K562 (cell line): ENCODE results near the gene AFAP1. TPM values are rescaled to one million over a fixed set of nuclear protein-coding genes. Genes with fewer than 3 reads are reported as not detected.

Source experiments
- ATAC-seq: fragments of 200-7000 bp; cut with Tn5 transposase; 3 replicates; pipeline ENCODE4 v1.9.1; 2020; ENCODE audit warnings: moderate library complexity
- BruUV-seq: library from RNA; stranded (reverse); fragments of 400-500 nt; replicated peaks from 2 replicates; lab custom pipeline; 2021; lab: Mats Ljungman, UMichigan
- CTCF ChIA-PET: fragments of 300-600 bp; formaldehyde crosslinking; extraction: SDS; loops from one replicate; lab custom pipeline; 2021; ENCODE audit warnings: low intra/inter-chr PET ratio; lab: Yijun Ruan, JAX
- POLR2A ChIA-PET: fragments of 300-600, 350-650 bp; sonication (Branson Sonifier 250); formaldehyde crosslinking; extraction: SDS; loops from one replicate; lab custom pipeline; 2021; ENCODE audit warnings: antibody characterized with exemption, inconsistent platforms; lab: Yijun Ruan, JAX
- DNase-seq, 4 experiments: peaks; one replicate each; pipeline versions ENCODE4 v3.0.0 to v3.0.0-alpha.2; 2011 to 2018; ENCODE audit warnings: low spot score in 3 of 4, mixed read lengths in 3 of 4; ENCODE audit errors: extremely low read depth in 1 of 4
- FAIRE-seq: peaks from 2 replicates; lab custom pipeline; 2011; peaks lifted over from hg19 to GRCh38; lab: Jason Lieb, UNC
- H2AFZ ChIP-seq: 2 replicates; pipeline ENCODE4 v1.6.0; 2011; ENCODE audit warnings: low read depth, low read length, control low read depth, inconsistent platforms
- H3K27ac ChIP-seq: fragments of 200-600 bp; 3 replicates; pipeline ENCODE4 v1.8.0; 2011; ENCODE audit warnings: low read depth, mild to moderate bottlenecking, control low read depth, inconsistent platforms, low read length, moderate library complexity, mixed read lengths; ENCODE audit errors: extremely low read depth
- H3K27me3 ChIP-seq, 2 experiments: fragments of 300-600 bp in 1 of 2; 2 replicates in 1 of 2; 3 replicates in 1 of 2; pipeline versions ENCODE4 v1.6.0 to v1.8.0; 2011; ENCODE audit warnings: inconsistent platforms in 2 of 2, low read length in 2 of 2, mild to moderate bottlenecking in 1 of 2, mixed read lengths in 1 of 2, moderate library complexity in 1 of 2; ENCODE audit not compliant: control insufficient read depth in 2 of 2, insufficient read depth in 2 of 2
- H3K36me3 ChIP-seq: fragments of 300-600 bp; 3 replicates; pipeline ENCODE4 v1.8.0; 2011; ENCODE audit warnings: mild to moderate bottlenecking, low read length, inconsistent platforms; ENCODE audit not compliant: control insufficient read depth, insufficient read depth
- H3K4me1 ChIP-seq, 2 experiments: fragments of 200-600 bp in 1 of 2; replicated peaks in 1 of 2; 2 replicates in 1 of 2; 3 replicates in 1 of 2; pipeline versions ENCODE4 v1.5.1 to v1.8.0; 2011; ENCODE audit warnings: inconsistent platforms in 2 of 2, low read length in 2 of 2, mild to moderate bottlenecking in 1 of 2, mixed read lengths in 1 of 2, moderate library complexity in 1 of 2; ENCODE audit not compliant: control insufficient read depth in 2 of 2, insufficient read depth in 2 of 2
- H3K4me2 ChIP-seq: 2 replicates; pipeline ENCODE4 v1.6.1; 2011; ENCODE audit warnings: low read length, control low read depth, inconsistent platforms, mixed read lengths; ENCODE audit not compliant: insufficient read depth
- H3K4me3 ChIP-seq: fragments of 200-600 bp; sonication (generic), shearing (Covaris generic); 2 replicates; pipeline ENCODE4 v1.5.1; 2016; ENCODE audit warnings: control low read depth, inconsistent platforms
- H3K79me2 ChIP-seq: fragments of 200-600 bp; 3 replicates; pipeline ENCODE4 v1.8.0; 2011; ENCODE audit warnings: low read length, inconsistent platforms; ENCODE audit not compliant: control insufficient read depth, insufficient read depth
- H3K9ac ChIP-seq, 2 experiments: 2 replicates each; pipeline versions ENCODE4 v1.6.0 to v1.6.1; 2011; ENCODE audit warnings: low read depth in 2 of 2, low read length in 2 of 2, control low read depth in 1 of 2, inconsistent platforms in 1 of 2, mild to moderate bottlenecking in 1 of 2, mixed read lengths in 1 of 2; ENCODE audit not compliant: insufficient read depth in 1 of 2
- H3K9me1 ChIP-seq: one replicate; pipeline ENCODE4 v1.6.0; 2011; ENCODE audit warnings: inconsistent platforms, mild to moderate bottlenecking, low read length, moderate library complexity; ENCODE audit not compliant: control insufficient read depth, insufficient read depth
- H3K9me3 ChIP-seq: replicated peaks from 2 replicates; pipeline ENCODE4 v1.5.1; 2011; ENCODE audit warnings: low read depth, low read length, inconsistent platforms; ENCODE audit not compliant: control insufficient read depth, insufficient read depth
- H4K20me1 ChIP-seq: replicated peaks from 2 replicates; pipeline ENCODE4 v1.6.1; 2011; ENCODE audit warnings: low read length, inconsistent platforms, mixed read lengths; ENCODE audit not compliant: control insufficient read depth, insufficient read depth
- HCFC1 ChIP-seq: IDR thresholded peaks from 2 replicates; pipeline ENCODE4 v1.6.1; 2012; ENCODE audit warnings: low read depth, low read length, improper control_type of control experiment
- HSF4 ChIP-seq: fragments of 250-450 bp; sonication (Bioruptor Pico); IDR thresholded peaks from 2 replicates; pipeline ENCODE4 v2.1.2; 2022; ENCODE audit warnings: mild to moderate bottlenecking, moderate library complexity, borderline replicate concordance
- MGA ChIP-seq: fragments of 450-650 bp; IDR thresholded peaks from 2 replicates; pipeline ENCODE4 v1.6.1; 2016; ENCODE audit warnings: mild to moderate bottlenecking, moderate library complexity
- SAFB ChIP-seq: fragments of 200-400 bp; formaldehyde crosslinking; IDR thresholded peaks from 2 replicates; pipeline ENCODE4 v1.6.1; 2017; ENCODE audit warnings: low read depth, low read length, borderline replicate concordance
- SNAPC5 ChIP-seq: fragments of 250-450 bp; sonication (Bioruptor Pico); IDR thresholded peaks from 2 replicates; pipeline ENCODE4 v1.8.0; 2021; ENCODE audit warnings: moderate library complexity, mild to moderate bottlenecking, inconsistent platforms
- ZNF140 ChIP-seq: fragments of 250-450 bp; sonication (Bioruptor Pico); IDR thresholded peaks from 2 replicates; pipeline ENCODE4 v1.8.0; 2021; ENCODE audit warnings: moderate library complexity, mild to moderate bottlenecking, inconsistent platforms
- ZNF445 ChIP-seq: fragments of 250-450 bp; sonication (Bioruptor Pico); IDR thresholded peaks from 2 replicates; pipeline ENCODE4 v1.4.0; 2020; ENCODE audit warnings: low read depth, mild to moderate bottlenecking, moderate library complexity
- ZNF57 ChIP-seq: fragments of 450-650 bp; formaldehyde crosslinking; IDR thresholded peaks from 2 replicates; pipeline ENCODE4 v1.4.0; 2020; ENCODE audit warnings: mild to moderate bottlenecking, moderate library complexity
- WGBS: fragments of 100-300 bp; shearing (Covaris generic); methylation state at CpG from one replicate; pipeline ENCODE4 v1.1.6; 2016; ENCODE audit warnings: low coverage, mixed read lengths; ENCODE audit not compliant: insufficient coverage; ENCODE audit errors: missing lambda C conversion rate; 5-methylcytosine and 5-hydroxymethylcytosine counted together
- in situ Hi-C: fragments of 300-500 bp; cut with MboI; formaldehyde crosslinking; loops from 4 replicates; pipeline ENCODE4 v1.15.0; 2018; ENCODE audit warnings: inconsistent platforms, mixed read lengths
- intact Hi-C: fragments of 100-400 bp; cut with micrococcal nuclease; formaldehyde crosslinking; loops from 2 replicates; pipeline ENCODE4 v1.14.2; 2022
- polyA plus RNA-seq, 8 experiments: library from polyadenylated mRNA; depleted of rRNA in 4 of 8; stranded (reverse) in 5 of 8; unstranded in 3 of 8; fragments of >200 nt; fragmentation: Nextera tagmentation in 2 of 8; fragmentation: Illumina TruSeq in 1 of 8; extraction: Ambion mirVana in 2 of 8; extraction: Trizol in 1 of 8; gene quantifications; 2 replicates each; pipeline versions ENCODE4 v1.2.1 to v1.2.3, GENCODE V29; 2011 to 2014; ENCODE audit warnings: inconsistent platforms in 1 of 8, missing spikeins in 1 of 8
- total RNA-seq, 7 experiments: library from RNA; depleted of rRNA in 6 of 7; stranded (reverse); fragments of >200 nt in 6 of 7; fragmentation: Illumina TruSeq in 2 of 7; extraction: Trizol in 2 of 7; gene quantifications; 2 replicates each; pipeline versions ENCODE4 v1.2.1 to v1.2.3, GENCODE V29; 2011 to 2021; ENCODE audit warnings: low replicate concordance in 1 of 7

The AFAP1 gene
- total and polyA plus RNA-seq, 9 of the 15 experiments (the other 6 are each of a cell fraction or from before 2014, with no cell fraction given): 0.07 to 0.42 (median 0.12) TPM; not detected in 1

- BruUV-seq: no TSS peak
- no peak for ATAC-seq
- H3K9ac ChIP-seq: no peak overlapping the region
- TF ChIP-seq SNAPC5 (CRISPR knock-in tag): no peak
- no peak for TF ChIP-seq SAFB
- no peak for TF ChIP-seq ZNF140 (CRISPR knock-in tag)
- TF ChIP-seq HSF4 (CRISPR knock-in tag): no peak
- TF ChIP-seq HCFC1: no peak
- no peak for TF ChIP-seq MGA
- no peak for TF ChIP-seq ZNF57 (CRISPR knock-in tag)
- no peak for TF ChIP-seq ZNF445 (CRISPR knock-in tag)
These were observed 60.5 kb downstream of the AFAP1 start for GRCh38 chr4:7879127-7879526.

More at GRCh38 chr4:7879127-7879526, 60.5 kb downstream of the AFAP1 start:
- Histone ChIP-seq H3K4me1 (no peaks in the 10 kb centered on the region), H3K79me2 (no peaks in the 10 kb centered on the region), H3K27ac (no peak overlapping the region), H3K27me3 (peaks cover 8 to 35% of the 10 kb centered on the region in 2 experiments; a peak in 3 of 5 replicates), H4K20me1 (no peaks in the 10 kb centered on the region; the same call in 1 of the 2 replicates), H3K36me3 (no peaks in the 10 kb centered on the region), H3K4me3 (no peak overlapping the region), H3K9me1 (no peaks in the 10 kb centered on the region), H3K4me2 (no peak overlapping the region), H3K9me3 (no peaks in the 10 kb centered on the region), H2AFZ (no peak overlapping the region)
- in situ Hi-C loops (no loop called here), intact Hi-C loops (no loop called here)
- CTCF ChIA-PET: no interaction called here
- POLR2A ChIA-PET: no interaction called here
- DNase-seq (no peak), FAIRE-seq (no peak)
- WGBS: 0% methylated on average over 6 of the region's 6 CpGs
